8988T (cell line): ENCODE measurements around the gene ZNF860.
"Not testable (repeated sequence)": the region's sequence is repeated elsewhere in the genome, so short reads cannot be mapped to it uniquely, and the experiment has no call there.

Experiments
- DNase-seq: peaks from one replicate; pipeline ENCODE4 v3.0.0; 2011

ZNF860 gene

GRCh38 chr3:31962801-31963205 lies 18.7 kb upstream of the ZNF860 start:
- no peak for DNase-seq

- no peak for DNase-seq
These were observed 14.5 kb upstream of the ZNF860 start for GRCh38 chr3:31966978-31967591.

GRCh38 chr3:31967592-31967991 lies 14.0 kb upstream of the ZNF860 start:
- DNase-seq = no peak

- DNase-seq = no peak
These were observed 13.1 kb upstream of the ZNF860 start for GRCh38 chr3:31968369-31968926.

- DNase-seq = peak; percentile 31
These were observed 12.6 kb upstream of the ZNF860 start for GRCh38 chr3:31968927-31969418.

GRCh38 chr3:31971607-31972006 lies 9.9 kb upstream of the ZNF860 start:
- no peak for DNase-seq

GRCh38 chr3:31973081-31973480 lies 8.5 kb upstream of the ZNF860 start:
- DNase-seq = no peak

GRCh38 chr3:31973837-31974236 lies 7.7 kb upstream of the ZNF860 start:
- DNase-seq = no peak

- DNase-seq = no peak
These were observed 7.1 kb upstream of the ZNF860 start for GRCh38 chr3:31974471-31974870.

- DNase-seq = no peak
These were observed 6.6 kb upstream of the ZNF860 start for GRCh38 chr3:31974964-31975363.

GRCh38 chr3:31976302-31976701 lies 5.2 kb upstream of the ZNF860 start:
- DNase-seq = no peak

- no peak for DNase-seq
These were observed 3.8 kb upstream of the ZNF860 start for GRCh38 chr3:31977736-31978135.

GRCh38 chr3:31978553-31978952 lies 3.0 kb upstream of the ZNF860 start:
- no peak for DNase-seq

- no peak for DNase-seq
These were observed 2.4 kb upstream of the ZNF860 start for GRCh38 chr3:31979001-31979697.

GRCh38 chr3:31980530-31981205 lies 882 bp upstream of the ZNF860 start:
- peak; percentile 41 for DNase-seq

- DNase-seq = no peak
These were observed 2.8 kb downstream of the ZNF860 start for GRCh38 chr3:31984321-31984720.

GRCh38 chr3:31985831-31986230 lies 4.3 kb downstream of the ZNF860 start:
- no peak for DNase-seq

GRCh38 chr3:31988271-31988670 lies 6.7 kb downstream of the ZNF860 start:
- no peak for DNase-seq

- DNase-seq = not testable (repeated sequence)
These were observed 11.4 kb downstream of the ZNF860 start for GRCh38 chr3:31992995-31993394.

GRCh38 chr3:31993843-31994242 lies 12.3 kb downstream of the ZNF860 start:
- DNase-seq = no peak

GRCh38 chr3:31995026-31995425 lies 13.5 kb downstream of the ZNF860 start:
- not testable (repeated sequence) for DNase-seq

GRCh38 chr3:31996195-31996594 lies 14.6 kb downstream of the ZNF860 start:
- no peak for DNase-seq

GRCh38 chr3:31997500-31997899 lies 15.9 kb downstream of the ZNF860 start:
- DNase-seq = no peak
